NCI-H2196 treated with DMSO at 0.1 percent for 48 hours (cell line): ENCODE measurements around the gene RHEBL1.

ENCODE experiments used
- DNase-seq: peaks from one replicate; lab custom pipeline; 2025; ENCODE audit not compliant: unreplicated experiment; lab: John Stamatoyannopoulos, UW

The RHEBL1 gene

GRCh38 chr12:49055092-49055491, 14.7 kb downstream of the RHEBL1 start:
- DNase-seq: no peak

GRCh38 chr12:49054524-49054923, 15.3 kb downstream of the RHEBL1 start:
- no peak for DNase-seq

GRCh38 chr12:49054096-49054495, 15.7 kb downstream of the RHEBL1 start:
- no peak for DNase-seq

GRCh38 chr12:49052451-49053208, 17.1 kb downstream of the RHEBL1 start:
- no peak for DNase-seq

GRCh38 chr12:49051777-49052438, 17.9 kb downstream of the RHEBL1 start:
- DNase-seq: no peak

GRCh38 chr12:49051373-49051764, 18.4 kb downstream of the RHEBL1 start:
- no peak for DNase-seq

- DNase-seq: no peak
Measured at GRCh38 chr12:49050507-49051372, 19.0 kb downstream of the RHEBL1 start.

GRCh38 chr12:49049566-49050224, 20.1 kb downstream of the RHEBL1 start:
- DNase-seq: no peak

- no peak for DNase-seq
Measured at GRCh38 chr12:49048953-49049352, 20.8 kb downstream of the RHEBL1 start.

GRCh38 chr12:49046129-49046895, 23.5 kb downstream of the RHEBL1 start:
- DNase-seq: no peak

GRCh38 chr12:49044660-49045059, 25.1 kb downstream of the RHEBL1 start:
- DNase-seq: no peak

GRCh38 chr12:49043856-49044258, 25.9 kb downstream of the RHEBL1 start:
- no peak for DNase-seq

- no peak for DNase-seq
Measured at GRCh38 chr12:49043241-49043640, 26.5 kb downstream of the RHEBL1 start.

- DNase-seq: no peak
Measured at GRCh38 chr12:49041881-49042484, 27.8 kb downstream of the RHEBL1 start.

GRCh38 chr12:49041036-49041880, 28.5 kb downstream of the RHEBL1 start:
- DNase-seq: no peak

- DNase-seq: no peak
Measured at GRCh38 chr12:49040364-49040855, 29.4 kb downstream of the RHEBL1 start.

GRCh38 chr12:49039421-49040363, 30.1 kb downstream of the RHEBL1 start:
- DNase-seq: no peak
